Stomach (tissue), 9 donors: ENCODE results near the gene CHD5. TPM values are rescaled to one million over a fixed set of nuclear protein-coding genes. Genes with fewer than 3 reads are reported as not detected.

Experiments used
- DNase-seq, 2 donors: peaks; one replicate each; pipeline versions ENCODE4 v3.0.0 to v3.0.0-alpha.2; 2013 to 2019
- H3K27ac ChIP-seq, 5 donors: fragments of 200-600 bp in 4 of 5; sonication (generic) in 4 of 5; one replicate each; pipeline ENCODE4 v1.5.1; 2013 to 2019; ENCODE audit warnings: mild to moderate bottlenecking in 1 of 5, moderate library complexity in 1 of 5
- H3K27me3 ChIP-seq, 3 donors: fragments of 200-600 bp; sonication (generic); one replicate each; pipeline ENCODE4 v1.5.1; 2017 to 2019; ENCODE audit warnings: mixed run types in 1 of 3
- H3K36me3 ChIP-seq, 4 donors: fragments of 200-600 bp; sonication (generic); 1 replicate in 3 of 4; 2 replicates in 1 of 4; pipeline ENCODE4 v1.5.1; 2016 to 2019
- H3K4me1 ChIP-seq, 4 donors: fragments of 200-600 bp; sonication (generic); one replicate each; pipeline ENCODE4 v1.5.1; 2016 to 2019
- H3K4me3 ChIP-seq, 4 donors: fragments of 200-600 bp; sonication (generic) in 3 of 4; one replicate each; pipeline ENCODE4 v1.5.1; 2016 to 2019; ENCODE audit warnings: mild to moderate bottlenecking in 1 of 4
- H3K9me3 ChIP-seq, 4 donors: fragments of 200-600 bp; sonication (generic); one replicate each; pipeline ENCODE4 v1.5.1; 2016 to 2019
- EP300 ChIP-seq: sonication (generic); formaldehyde crosslinking; IDR thresholded peaks from one replicate; pipeline ENCODE4 v1.6.1; 2017; ENCODE audit warnings: antibody characterized with exemption
- POLR2A ChIP-seq, 4 donors: fragments of 450-650 bp; IDR thresholded peaks; one replicate each; pipeline ENCODE4 v1.6.1; 2016; ENCODE audit warnings: antibody characterized with exemption in 4 of 4, control low read depth in 2 of 4, mild to moderate bottlenecking in 1 of 4, moderate library complexity in 1 of 4
- POLR2AphosphoS5 ChIP-seq, 3 donors: sonication (generic); formaldehyde crosslinking; IDR thresholded peaks; one replicate each; pipeline ENCODE4 v1.6.1; 2016; ENCODE audit warnings: antibody characterized with exemption in 3 of 3
- WGBS, 5 donors: extraction: QIAGEN DNeasy Blood & Tissue Kit in 3 of 5; methylation state at CpG; one replicate each; pipeline versions ENCODE4 v1.1.5 to v1.1.7; 2013 to 2018; 5-methylcytosine and 5-hydroxymethylcytosine counted together
- intact Hi-C: fragments of 100-400 bp; cut with DNase I; formaldehyde crosslinking; loops from one replicate; pipeline ENCODE4 v1.15.1; 2023; ENCODE audit warnings: low total_unique reads
- polyA plus RNA-seq, 3 donors: library from polyadenylated mRNA; stranded (reverse); fragments of 200-250 nt; gene quantifications; one replicate each; pipeline ENCODE4 v1.2.3, GENCODE V29; 2013
- total RNA-seq, 5 donors: library from RNA; depleted of rRNA; stranded (reverse); fragments of >200 nt; gene quantifications; one replicate each; pipeline versions ENCODE4 v1.1.0 to v1.2.3, GENCODE V29; 2014 to 2016
- TF ChIP-seq, protein P1 (sequence below), 7 experiments: fragments of 450-650 bp in 4 of 7; fragments of 200-600 bp in 3 of 7; sonication (generic) in 3 of 7; IDR thresholded peaks; one replicate each; pipeline ENCODE4 v1.5.1; 2016 to 2019; ENCODE audit warnings: antibody characterized with exemption in 7 of 7, control low read depth in 2 of 7, mild to moderate bottlenecking in 1 of 7
- donor health status: healthy with polysubstance abuse.
- donor health status: Bipolar disorder and iron deficiency.
- donor health status: healthy.

CHD5 gene
- total and polyA plus RNA-seq, 8 donors: 0.06 to 0.92 (median 0.29) TPM; not detected in 1

DNA sequence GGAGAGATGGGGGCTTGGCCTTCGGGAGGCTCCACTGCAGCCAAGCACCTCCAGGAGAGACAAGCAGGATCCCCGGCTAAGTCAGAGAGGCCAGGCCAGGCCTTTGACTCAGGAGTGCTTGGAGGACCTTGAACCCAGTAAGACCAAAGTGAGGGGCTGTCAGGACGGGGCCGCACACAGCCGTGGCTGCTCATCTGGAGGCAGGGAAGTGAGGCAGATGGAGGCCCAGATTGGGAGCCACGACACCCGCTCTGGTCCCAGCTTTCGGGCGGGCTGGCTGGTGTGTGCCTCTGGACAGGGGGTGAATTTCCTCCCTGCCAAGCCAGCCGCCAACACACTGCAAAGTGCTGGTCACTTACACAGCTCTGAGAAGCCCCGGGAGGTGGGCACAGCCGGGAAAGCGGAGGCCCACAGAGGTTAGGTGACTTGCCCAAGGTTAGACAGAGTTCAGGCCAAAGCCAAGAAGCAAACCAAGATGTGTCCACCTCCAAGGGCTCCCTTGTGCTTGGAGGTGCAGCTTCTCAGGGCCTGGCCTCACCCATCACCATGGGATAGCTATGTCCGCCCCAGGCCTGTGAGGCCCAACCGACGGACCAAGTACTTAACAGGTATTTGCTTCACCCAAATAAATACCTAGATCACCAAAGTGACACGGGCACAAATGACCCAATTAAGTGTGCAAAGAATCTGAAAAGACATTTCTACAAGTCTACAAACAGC lies 58.3 kb downstream of the CHD5 start:
- H3K27ac ChIP-seq: no peak overlapping the region
- H3K4me3 ChIP-seq: no peak overlapping the region
- peaks cover 0 to 10% (median 2%) of the 10 kb centered on the region in 4 donors for H3K9me3 ChIP-seq
- H3K36me3 ChIP-seq: no peaks in the 10 kb centered on the region
- WGBS, 5 donors: 85 to 93% (median 89%) methylated on average over 10 to 17 of the region's 17 CpGs
- peaks cover 0 to 33% (median 3%) of the 10 kb centered on the region in 3 donors for H3K27me3 ChIP-seq
- no peaks in the 10 kb centered on the region for H3K4me1 ChIP-seq
- DNase-seq: no peak
- TF ChIP-seq EP300: no peak
- TF ChIP-seq, protein P1, sequence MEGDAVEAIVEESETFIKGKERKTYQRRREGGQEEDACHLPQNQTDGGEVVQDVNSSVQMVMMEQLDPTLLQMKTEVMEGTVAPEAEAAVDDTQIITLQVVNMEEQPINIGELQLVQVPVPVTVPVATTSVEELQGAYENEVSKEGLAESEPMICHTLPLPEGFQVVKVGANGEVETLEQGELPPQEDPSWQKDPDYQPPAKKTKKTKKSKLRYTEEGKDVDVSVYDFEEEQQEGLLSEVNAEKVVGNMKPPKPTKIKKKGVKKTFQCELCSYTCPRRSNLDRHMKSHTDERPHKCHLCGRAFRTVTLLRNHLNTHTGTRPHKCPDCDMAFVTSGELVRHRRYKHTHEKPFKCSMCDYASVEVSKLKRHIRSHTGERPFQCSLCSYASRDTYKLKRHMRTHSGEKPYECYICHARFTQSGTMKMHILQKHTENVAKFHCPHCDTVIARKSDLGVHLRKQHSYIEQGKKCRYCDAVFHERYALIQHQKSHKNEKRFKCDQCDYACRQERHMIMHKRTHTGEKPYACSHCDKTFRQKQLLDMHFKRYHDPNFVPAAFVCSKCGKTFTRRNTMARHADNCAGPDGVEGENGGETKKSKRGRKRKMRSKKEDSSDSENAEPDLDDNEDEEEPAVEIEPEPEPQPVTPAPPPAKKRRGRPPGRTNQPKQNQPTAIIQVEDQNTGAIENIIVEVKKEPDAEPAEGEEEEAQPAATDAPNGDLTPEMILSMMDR (IDR thresholded peaks at IDR 0.05): no peak
- TF ChIP-seq POLR2AphosphoS5 (IDR thresholded peaks at IDR 0.05): no peak
- TF ChIP-seq POLR2A (IDR thresholded peaks at IDR 0.05): no peak
- intact Hi-C loops: no loop called here

GRCh38 chr1:6121021-6121421 lies 59.1 kb downstream of the CHD5 start:
- H3K36me3 ChIP-seq: no peaks in the 10 kb centered on the region
- 82 to 87% (median 84%) methylated on average over 18 of the region's 18 CpGs for WGBS, 5 donors
- no peak overlapping the region for H3K4me3 ChIP-seq
- intact Hi-C loops: no loop called here
- H3K4me1 ChIP-seq: no peaks in the 10 kb centered on the region
- H3K9me3 ChIP-seq: peaks cover 0 to 12% (median 2%) of the 10 kb centered on the region in 4 donors
- H3K27me3 ChIP-seq: peaks cover 0 to 25% (median 0%) of the 10 kb centered on the region in 3 donors
- no peak for DNase-seq
- H3K27ac ChIP-seq: no peak overlapping the region
- TF ChIP-seq POLR2A (IDR thresholded peaks at IDR 0.05) (no peak), POLR2AphosphoS5 (IDR thresholded peaks at IDR 0.05) (no peak), EP300 (no peak)
- TF ChIP-seq, protein P1 (IDR thresholded peaks at IDR 0.05): no peak

DNA sequence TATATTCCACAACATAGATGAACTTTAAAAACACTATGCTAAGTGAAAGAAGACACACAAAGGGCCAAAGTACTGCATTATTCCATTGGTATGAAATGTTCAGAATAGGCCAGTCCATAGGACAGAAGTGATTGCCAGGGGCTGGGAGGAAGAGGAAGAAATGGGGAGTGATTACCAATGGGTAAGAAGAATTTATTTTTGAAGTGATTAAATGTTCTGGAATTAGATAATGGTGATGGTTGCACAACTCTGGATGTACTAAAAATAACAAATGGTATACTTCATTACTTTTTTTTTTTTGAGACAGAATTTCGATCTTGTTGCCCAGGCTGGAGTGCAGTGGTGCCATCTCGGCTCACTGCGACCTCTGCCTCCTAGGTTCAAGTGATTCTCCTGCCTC lies 61.7 kb downstream of the CHD5 start:
- WGBS, 5 donors: 72 to 89% (median 85%) methylated on average over 3 of the region's 3 CpGs
- Histone ChIP-seq H3K27ac (no peak overlapping the region), H3K9me3 (peaks cover 0 to 12% (median 4%) of the 10 kb centered on the region in 4 donors), H3K36me3 (no peaks in the 10 kb centered on the region), H3K27me3 (no peaks in the 10 kb centered on the region), H3K4me1 (no peaks in the 10 kb centered on the region), H3K4me3 (no peak overlapping the region)
- intact Hi-C loops: no loop called here
- no peak for DNase-seq
- no peak for TF ChIP-seq EP300

- intact Hi-C loops: no loop called here
- Histone ChIP-seq H3K4me1 (no peaks in the 10 kb centered on the region), H3K4me3 (no peak overlapping the region), H3K27me3 (no peaks in the 10 kb centered on the region), H3K27ac (no peak overlapping the region), H3K36me3 (no peaks in the 10 kb centered on the region), H3K9me3 (peaks cover 0 to 12% (median 4%) of the 10 kb centered on the region in 4 donors)
- TF ChIP-seq, protein P1 (IDR thresholded peaks at IDR 0.05): no peak
- no peak for DNase-seq
Measured at GRCh38 chr1:6117624-6118023, 62.5 kb downstream of the CHD5 start.

GRCh38 chr1:6117064-6117463 lies 63.1 kb downstream of the CHD5 start:
- Histone ChIP-seq H3K27ac (no peak overlapping the region), H3K4me3 (no peak overlapping the region), H3K27me3 (no peaks in the 10 kb centered on the region), H3K4me1 (no peaks in the 10 kb centered on the region), H3K36me3 (no peaks in the 10 kb centered on the region), H3K9me3 (peaks cover 0 to 12% (median 4%) of the 10 kb centered on the region in 4 donors)
- WGBS, 5 donors: 71 to 94% (median 88%) methylated on average over 2 of the region's 2 CpGs
- TF ChIP-seq, protein P1 (IDR thresholded peaks at IDR 0.05): no peak
- TF ChIP-seq EP300 (no peak), POLR2AphosphoS5 (IDR thresholded peaks at IDR 0.05) (no peak), POLR2A (IDR thresholded peaks at IDR 0.05) (no peak)
- intact Hi-C loops: no loop called here
- no peak for DNase-seq
